Left renal pelvis (tissue), 4 donors: Measurements from ENCODE around the gene TNFSF13B. TPM values are rescaled to one million over a fixed set of nuclear protein-coding genes. Genes with fewer than 3 reads are reported as not detected.
"Not testable (repeated sequence)": the region's sequence is repeated elsewhere in the genome, so short reads cannot be mapped to it uniquely, and the experiment has no call there.

Source experiments
- DNase-seq, 4 donors: peaks; one replicate each; pipeline ENCODE4 v3.0.0-alpha.2; 2013; ENCODE audit warnings: low read depth in 4 of 4, low spot score in 3 of 4
- polyA plus RNA-seq, 4 donors: library from polyadenylated mRNA; unstranded; fragments of 120-200 nt; gene quantifications; one replicate each; pipeline ENCODE4 v1.2.1, GENCODE V29; 2013; ENCODE audit not compliant: insufficient read length in 4 of 4

TNFSF13B gene
- polyA plus RNA-seq, 4 donors = 1.3 to 2.5 (median 1.4) TPM

DNA sequence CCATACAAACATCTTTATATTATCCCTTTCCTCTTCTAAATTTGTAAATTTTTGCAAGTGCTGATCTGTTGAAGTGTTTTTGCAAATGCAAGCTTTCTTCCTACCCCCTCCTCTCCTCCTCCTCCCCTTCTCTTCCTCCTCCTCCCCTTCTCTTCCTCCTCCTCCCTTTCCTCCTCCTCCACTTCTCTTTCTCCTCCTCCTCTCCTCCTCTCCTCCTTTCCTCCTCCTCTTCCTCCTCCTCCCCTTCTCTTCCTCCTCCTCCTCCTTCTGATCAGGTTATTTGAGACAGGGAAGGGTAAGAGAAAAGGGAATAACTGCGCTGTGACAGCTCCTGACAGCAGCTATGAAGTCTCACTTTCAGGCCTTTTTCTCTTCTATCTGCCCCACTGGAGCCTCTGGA lies 8.9 kb downstream of the TNFSF13B start:
- no peak for DNase-seq

DNA sequence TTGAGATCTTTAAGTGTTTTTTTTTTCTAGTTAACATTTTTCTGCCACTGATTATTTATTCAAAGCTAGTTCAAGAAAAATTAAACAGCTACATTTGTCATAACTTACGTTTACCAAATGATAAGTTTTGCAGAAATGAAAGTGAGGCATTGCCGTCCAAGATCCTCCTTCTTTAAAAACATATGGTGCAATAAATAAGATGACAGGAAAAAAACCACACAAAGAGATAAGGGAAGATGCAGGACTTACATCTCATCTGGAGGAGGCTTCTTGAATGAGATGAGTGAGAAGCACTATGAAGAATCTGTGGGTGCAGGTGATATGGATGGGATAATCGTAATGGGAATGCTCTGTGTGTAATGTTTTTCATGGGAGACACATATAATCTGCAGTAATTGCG lies 12.4 kb downstream of the TNFSF13B start:
- no peak for DNase-seq

DNA sequence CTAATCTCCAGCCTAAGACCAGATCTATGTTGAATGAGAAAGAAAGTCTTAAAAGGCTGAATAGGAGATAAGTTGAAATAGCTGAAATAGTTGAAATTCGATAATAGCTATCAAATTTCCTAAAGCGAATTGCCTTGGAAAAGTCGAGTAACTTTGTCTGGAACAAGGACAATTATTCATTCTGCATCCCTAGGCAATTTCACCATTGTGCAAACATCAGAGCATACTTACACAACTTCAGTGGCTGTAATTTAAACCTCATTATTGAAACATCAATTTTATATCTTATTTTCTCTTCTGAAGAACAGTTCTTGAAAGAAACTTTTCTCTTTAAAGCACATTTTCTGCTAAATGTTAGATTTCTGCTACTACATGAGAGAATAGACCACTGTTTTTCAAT lies 13.6 kb downstream of the TNFSF13B start:
- DNase-seq = no peak

DNA sequence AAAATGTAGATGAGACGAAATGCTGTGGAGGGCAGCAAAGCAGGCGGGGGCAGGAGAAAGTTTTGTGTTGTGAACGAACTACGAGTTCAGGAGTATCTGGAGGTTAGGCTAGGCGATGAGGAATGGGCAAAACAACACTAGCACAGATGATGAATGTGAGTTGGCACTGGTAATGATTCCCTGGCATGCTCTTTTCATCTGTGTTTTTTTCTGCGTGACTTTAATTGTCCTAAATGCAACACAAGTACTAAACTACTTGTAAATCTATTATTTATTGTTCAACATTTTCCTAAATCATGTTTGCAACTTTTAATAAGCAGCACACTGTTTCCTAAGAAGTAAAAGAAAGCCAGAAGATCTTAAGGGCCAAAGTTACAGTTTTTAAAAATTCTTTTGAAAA lies 19.2 kb downstream of the TNFSF13B start:
- no peak for DNase-seq

DNA sequence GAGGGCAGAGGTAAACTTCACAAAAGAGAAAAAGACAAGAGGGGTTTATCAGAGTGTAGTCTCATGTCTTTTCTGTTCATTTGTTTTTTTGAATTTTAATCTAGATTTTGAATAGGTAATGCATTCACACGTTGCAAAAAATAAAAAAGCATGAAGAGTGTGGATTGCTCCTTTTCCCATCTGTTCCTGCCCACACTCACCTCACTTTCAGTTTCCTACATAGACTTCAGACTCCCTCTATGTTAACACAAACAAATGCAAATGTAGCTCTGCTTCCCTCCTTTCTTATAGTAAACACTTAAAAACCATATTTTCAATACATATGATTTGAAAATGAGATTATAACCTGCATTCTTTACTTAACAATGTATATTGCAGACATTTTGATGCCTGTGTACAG lies 20.3 kb downstream of the TNFSF13B start:
- DNase-seq = no peak

DNA sequence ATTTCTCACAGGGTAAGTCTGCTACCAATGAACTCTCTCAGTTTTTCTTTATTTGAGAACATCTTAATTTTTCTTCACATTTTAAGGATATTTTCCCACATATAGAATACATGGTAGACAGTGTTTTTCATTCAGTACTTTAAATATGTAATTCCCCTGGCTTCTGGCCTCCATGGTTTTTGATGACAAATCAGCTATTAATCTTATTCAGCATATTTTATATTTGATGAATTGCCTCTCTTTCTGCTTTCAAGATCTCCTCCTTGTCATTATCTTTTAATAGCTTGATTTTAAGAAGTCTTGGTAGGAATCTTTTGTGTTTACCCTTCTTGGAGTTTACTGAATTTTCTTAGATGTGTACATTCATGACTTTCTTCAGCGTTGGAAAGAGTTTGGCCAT lies 27.6 kb downstream of the TNFSF13B start:
- no peak for DNase-seq

DNA sequence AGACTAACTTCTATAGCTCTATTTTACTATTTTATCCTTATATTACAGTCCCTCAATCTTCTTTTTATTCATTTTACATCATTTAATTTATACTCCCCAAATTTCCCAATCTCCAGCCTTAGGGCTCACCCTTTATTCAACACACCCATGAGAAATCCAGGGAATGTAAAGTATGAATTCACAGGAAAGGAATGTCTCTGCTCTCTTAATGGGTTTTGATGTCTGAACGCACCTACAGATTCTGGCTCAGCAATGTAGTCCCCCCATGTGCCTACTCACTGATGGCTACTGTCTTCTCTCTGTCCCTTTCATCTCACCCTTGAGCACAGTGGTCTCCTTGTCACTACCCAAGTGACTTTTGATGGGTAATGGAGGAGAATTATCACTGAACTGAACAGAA lies 32.8 kb downstream of the TNFSF13B start:
- no peak for DNase-seq

DNA sequence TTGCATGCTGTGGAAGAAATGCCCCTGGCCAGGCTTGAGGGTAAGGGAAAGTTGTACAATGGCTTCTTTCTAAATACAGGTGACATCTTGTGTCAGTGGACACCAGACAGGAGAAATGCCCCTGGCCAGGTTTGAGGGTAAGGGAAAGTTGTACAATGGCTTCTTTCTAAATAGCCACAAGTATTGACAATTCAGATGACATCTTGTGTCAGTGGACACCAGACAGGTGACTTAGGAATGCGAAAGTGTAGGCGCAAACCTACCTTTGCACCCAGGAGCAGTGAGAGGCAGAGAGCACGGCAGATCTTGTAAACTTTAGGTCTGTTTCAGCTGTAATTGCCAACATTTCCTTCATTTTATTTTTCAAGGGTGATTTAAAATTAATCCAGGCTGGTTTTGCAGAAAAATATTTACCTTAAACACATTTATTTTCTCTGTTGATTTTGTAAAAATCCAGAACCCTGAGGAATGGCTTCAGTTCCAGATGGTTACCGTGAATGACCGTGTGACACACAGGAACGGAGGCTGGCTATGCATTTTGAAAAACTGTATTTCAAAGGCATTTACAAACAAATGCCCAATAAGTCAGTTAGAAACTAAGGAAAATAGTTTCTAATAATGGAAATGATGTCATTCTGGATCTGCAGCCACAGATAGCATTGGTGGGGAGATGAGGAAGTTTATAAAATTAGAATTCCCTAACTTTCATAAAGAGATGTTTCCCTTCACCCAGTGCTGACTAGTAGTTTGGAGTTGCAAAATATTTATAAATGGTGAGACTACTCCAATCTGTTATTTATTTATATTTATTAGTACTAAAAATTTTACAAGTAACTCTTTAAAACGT lies 34.9 kb downstream of the TNFSF13B start:
- no peak for DNase-seq

DNA sequence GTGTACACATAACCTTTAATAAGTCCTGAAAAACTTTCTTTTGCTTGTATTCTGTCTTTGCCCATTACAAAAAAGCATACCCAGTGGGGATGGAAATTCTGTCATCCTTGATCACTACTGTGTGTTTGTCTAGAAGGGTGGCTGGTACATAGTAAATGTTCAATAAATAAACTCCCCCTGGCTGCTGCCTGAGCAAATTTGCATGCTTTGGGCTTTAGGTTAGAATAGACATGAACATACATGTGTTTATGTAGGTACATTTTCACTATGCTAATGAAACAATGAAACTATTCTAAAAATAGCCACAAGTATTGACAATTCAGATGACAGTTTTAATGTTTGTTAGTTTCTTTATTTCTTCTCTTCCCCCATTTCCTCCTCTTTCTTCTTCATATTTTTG lies 36.1 kb downstream of the TNFSF13B start:
- DNase-seq = no peak

DNA sequence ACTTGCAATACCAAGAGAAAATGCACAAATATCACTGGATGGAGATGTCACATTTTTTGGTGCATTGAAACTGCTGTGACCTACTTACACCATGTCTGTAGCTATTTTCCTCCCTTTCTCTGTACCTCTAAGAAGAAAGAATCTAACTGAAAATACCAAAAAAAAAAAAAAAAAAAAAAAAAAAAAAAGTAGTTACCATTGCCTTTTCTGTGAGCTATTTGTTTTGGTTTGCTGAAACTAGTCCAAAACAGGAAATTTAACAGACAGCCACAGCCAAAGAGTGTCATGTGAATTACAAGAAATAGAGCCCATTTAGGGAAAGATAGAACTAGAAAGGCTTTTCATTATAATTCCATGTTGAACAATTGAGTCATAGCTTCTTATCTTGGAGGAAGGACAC lies 37.3 kb downstream of the TNFSF13B start:
- no peak for DNase-seq

DNA sequence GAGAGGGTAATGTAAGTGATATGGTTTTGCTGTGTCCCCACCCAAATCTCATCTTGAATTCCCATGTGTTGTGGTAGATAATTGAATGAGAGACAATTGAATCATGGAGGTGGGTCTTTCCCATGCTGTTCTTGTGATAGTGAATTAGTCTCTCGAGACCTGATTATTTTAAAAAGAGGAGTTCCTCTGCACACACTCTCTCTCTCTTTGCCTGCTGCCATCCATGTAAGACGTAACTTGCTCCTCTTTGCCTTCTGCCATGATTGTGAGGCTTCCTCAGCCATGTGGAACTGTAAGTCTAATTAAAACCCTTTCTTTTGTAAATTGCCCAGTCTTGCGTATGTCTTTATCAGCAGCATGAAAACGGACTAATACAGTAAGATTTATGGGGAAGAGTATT lies 42.1 kb downstream of the TNFSF13B start:
- not testable (repeated sequence) for DNase-seq

DNA sequence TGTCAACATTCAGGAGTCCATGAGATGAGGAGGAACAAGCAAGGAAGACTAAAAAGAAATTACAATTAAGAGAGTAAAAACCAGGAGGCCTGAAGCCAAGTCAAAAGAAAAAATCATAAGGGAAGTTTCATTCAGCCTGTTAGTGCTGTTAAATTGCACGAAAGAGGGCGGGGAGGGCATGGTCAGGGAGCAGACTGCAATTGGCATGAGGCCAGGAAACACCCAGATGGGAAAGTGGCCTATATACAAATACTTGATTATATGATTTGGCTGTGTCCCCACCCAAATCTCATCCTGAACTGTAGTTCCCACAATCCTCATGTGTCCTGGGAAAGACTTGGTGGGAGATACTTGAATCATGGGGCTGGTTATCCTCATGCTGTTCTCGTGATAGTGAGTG lies 43.9 kb downstream of the TNFSF13B start:
- DNase-seq = no peak

DNA sequence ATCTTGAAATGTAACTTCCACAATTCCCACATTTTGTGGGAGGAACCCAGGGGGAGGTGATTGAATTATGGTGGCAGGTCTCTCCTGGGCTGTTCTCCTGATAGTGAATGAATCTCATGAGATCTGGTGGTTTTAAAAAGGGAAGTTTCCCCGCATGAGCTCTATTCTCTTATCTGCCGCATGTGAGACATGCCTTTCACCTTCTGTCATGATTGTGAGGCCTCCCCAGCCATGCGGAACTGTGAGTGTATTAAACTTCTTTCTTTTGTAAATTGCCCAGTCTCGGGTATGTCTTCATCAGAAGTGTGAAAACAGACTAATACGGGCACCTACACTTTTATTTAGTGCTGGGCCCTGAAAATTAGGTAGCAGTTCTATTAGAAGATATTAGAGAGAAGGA lies 45.8 kb downstream of the TNFSF13B start:
- no peak for DNase-seq

DNA sequence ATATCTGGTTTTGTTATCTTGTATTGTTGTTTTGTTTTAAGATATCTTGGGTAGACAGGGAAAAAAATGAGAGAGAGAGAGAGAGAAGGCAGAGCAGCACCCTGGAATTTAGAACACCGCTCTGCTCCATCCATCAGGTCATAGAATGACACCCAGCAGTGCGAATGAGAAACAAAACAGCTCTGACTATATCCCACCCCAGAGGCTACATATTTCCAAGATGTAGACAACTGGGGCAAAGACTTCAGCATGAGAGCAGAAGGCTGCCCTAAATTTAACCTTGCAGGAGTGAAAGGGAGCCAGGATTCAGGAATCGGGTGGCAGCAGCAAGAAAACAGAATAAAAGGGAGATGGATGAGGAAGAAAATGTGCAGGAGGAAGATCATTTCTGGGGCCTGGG lies 46.5 kb downstream of the TNFSF13B start:
- DNase-seq = no peak

DNA sequence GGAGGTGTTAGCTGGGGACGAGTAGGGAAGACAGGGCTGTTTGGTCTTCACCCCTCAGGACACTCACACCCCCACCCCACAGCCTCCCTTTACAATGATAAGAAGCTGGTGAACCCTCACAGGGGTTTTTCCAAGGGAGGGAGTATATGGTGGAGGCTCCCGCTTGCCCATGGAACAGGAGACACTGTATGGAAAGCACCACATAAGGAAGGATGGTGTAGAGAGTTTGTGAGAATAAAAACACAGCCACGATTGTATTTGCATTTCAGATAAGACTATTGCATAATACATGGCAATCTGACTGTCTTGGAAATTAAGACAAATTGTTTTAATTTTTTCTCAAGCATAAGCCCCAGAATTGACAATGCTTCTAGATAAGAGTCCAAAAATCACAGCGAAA lies 46.9 kb downstream of the TNFSF13B start:
- DNase-seq = no peak

DNA sequence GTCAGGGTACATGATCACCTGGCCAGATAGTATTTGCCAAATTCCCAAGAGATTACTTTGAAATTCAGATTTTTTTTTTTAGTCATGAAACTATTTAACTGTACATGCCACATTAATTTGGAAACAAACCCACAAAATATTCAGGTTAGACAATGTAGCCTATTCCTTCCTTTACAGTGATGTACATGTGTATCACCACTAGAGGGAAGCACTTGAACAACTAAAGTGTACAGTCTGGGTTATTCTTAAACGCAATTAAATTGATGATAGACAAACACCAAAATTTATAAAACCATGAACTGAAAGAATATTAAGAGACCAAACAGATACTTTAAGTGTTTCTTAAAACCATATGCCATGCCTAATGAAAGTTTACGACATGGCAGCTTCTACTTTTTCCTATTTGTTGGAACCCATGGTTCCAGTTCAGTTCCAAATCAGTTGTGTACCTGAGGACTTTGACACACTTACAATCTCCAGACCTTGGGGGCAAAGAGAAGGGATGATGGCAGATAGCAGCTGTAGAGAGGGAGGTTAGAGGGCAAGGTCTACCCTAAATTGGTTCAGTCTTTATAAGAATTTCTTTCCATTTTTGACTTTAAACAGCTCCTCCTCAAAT lies 52.8 kb downstream of the TNFSF13B start:
- DNase-seq = peak in 2 of 4 donors; percentile 5 to 22

DNA sequence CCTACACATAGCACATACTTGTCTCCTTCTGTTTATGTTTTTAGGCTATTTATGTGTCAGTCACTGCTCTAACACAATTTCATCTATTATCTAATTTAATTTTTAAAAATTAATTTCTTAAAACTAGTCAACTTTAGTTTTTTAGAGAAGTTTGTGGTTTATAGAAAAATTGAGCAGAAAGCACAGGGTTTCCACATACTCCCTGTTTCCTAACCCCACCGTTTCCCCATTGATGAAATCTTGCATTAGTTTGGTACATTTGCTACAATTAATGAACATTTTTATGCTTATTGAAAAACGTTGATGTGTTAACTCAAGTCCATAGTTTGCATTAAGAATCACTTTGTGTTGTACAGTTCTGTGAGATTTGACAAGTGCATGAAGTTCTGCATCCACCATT lies 53.5 kb downstream of the TNFSF13B start:
- no peak for DNase-seq

DNA sequence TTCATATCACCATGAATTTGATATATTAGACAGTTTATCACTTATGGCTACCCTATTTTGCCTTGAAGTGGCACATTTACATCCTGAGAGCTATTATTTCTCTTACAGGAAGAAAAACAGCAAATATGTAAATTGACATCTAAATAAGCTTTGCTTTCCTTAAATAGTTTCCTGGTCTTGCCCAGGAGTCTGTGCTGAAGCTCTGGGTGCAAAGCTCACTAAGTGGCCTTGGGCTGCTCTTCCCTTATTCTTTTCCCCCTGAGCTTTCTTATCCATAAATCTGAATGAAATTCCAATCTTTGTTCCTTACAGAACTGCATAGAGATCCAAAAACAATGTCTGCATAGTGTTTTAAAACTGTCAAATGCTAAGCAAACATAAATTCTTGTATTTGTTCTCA lies 56.3 kb downstream of the TNFSF13B start:
- DNase-seq = no peak

DNA sequence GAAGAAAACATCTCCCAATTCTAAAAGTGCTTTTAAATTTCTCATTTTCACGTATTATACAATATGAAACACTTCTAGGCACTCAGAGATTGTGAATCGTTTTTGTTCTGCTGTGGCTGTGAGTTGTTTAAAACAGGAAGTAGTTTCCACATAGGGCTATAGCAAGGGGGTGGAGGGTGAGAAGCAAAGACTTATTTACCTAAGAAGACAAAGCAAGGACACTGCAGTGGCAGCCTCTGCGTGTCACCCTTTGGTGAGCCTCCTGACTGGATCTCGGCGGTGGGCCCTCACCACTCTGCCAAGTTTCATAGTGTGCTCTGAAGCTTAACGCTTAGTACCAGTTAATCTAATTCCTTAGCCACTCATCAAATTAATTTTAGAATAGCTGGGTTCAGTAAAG lies 56.8 kb downstream of the TNFSF13B start:
- no peak for DNase-seq

DNA sequence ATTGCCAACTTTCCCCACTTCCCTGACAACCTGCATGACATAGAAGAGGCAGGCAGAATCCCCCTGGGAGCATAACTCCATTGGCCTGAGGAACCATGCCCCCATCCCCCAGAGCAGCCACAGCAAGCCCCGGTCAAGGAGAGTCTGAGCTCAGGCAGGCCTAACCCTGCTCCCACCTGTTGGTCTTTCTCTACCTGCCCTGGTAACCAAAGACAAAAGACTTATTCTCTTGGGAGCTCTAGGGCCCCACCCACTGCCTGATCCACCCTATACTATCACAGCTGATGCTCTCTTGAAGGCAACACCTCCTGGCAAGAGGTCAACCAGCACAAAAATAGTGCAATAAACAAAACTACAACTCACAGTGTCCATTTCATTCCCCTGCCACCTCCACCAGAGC lies 59.3 kb downstream of the TNFSF13B start:
- DNase-seq = no peak

DNA sequence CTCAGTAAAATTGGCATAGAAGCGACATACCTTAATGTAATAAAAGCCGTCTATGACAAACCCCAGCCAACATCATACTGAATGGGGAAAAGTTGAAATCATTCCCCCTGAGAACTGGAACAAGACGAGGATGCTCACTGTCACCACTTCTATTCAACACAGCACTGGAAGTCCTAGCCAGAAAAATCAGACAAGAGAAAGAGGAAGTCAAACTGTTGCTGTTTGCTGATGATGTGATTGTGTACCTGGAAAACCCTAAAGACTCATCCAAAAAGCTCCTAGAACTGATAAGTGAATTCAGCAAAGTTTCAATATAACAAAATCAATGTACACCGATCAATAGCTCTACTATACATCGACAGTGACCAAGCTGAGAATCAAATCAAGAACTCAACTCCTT lies 63.3 kb downstream of the TNFSF13B start:
- DNase-seq = no peak
